NB4 (cell line): ENCODE results near the gene ATAD1.

Experiments used
- DNase-seq: peaks from one replicate; pipeline ENCODE4 v3.0.0; 2010; ENCODE audit warnings: low read depth
- H3K4me3 ChIP-seq: one replicate; pipeline ENCODE4 v1.5.1; 2011; ENCODE audit warnings: mild to moderate bottlenecking, low read depth, low read length, moderate library complexity
- CTCF ChIP-seq: IDR thresholded peaks from one replicate; pipeline ENCODE4 v1.5.1; 2012; ENCODE audit warnings: low read depth, low read length
- MAX ChIP-seq: IDR thresholded peaks from 2 replicates; pipeline ENCODE4 v1.6.1; 2011; ENCODE audit warnings: low read depth, low read length
- MYC ChIP-seq: IDR thresholded peaks from 2 replicates; pipeline ENCODE4 v1.6.1; 2011; ENCODE audit warnings: low read depth, low read length
- POLR2A ChIP-seq: IDR thresholded peaks from 2 replicates; pipeline ENCODE4 v1.6.1; 2011; ENCODE audit warnings: mild to moderate bottlenecking; ENCODE audit not compliant: insufficient read length; ENCODE audit errors: extremely low read depth

ATAD1 gene

GRCh38 chr10:87722716-87723115 lies 95.3 kb downstream of the ATAD1 start:
- no peak overlapping the region for H3K4me3 ChIP-seq
- TF ChIP-seq MAX (no peak), CTCF (no peak), POLR2A (no peak), MYC (no peak)
- DNase-seq, result no peak

- no peak for DNase-seq
- no peak overlapping the region for H3K4me3 ChIP-seq
- no peak for TF ChIP-seq MAX
- TF ChIP-seq CTCF, result no peak
- TF ChIP-seq MYC, result no peak
- no peak for TF ChIP-seq POLR2A
These were observed 96.2 kb downstream of the ATAD1 start for GRCh38 chr10:87721781-87722180.

- TF ChIP-seq MAX (no peak), CTCF (no peak), POLR2A (no peak), MYC (no peak)
- no peak overlapping the region for H3K4me3 ChIP-seq
- DNase-seq, result no peak
These were observed 97.4 kb downstream of the ATAD1 start for GRCh38 chr10:87720665-87721064.

GRCh38 chr10:87716348-87716670 lies 101.7 kb downstream of the ATAD1 start:
- no peak for TF ChIP-seq CTCF
- no peak for TF ChIP-seq POLR2A
- TF ChIP-seq MAX, result no peak
- no peak for TF ChIP-seq MYC
- H3K4me3 ChIP-seq, result no peak overlapping the region
- no peak for DNase-seq

- TF ChIP-seq MYC, result no peak
- no peak for TF ChIP-seq POLR2A
- TF ChIP-seq CTCF, result no peak
- no peak for TF ChIP-seq MAX
- H3K4me3 ChIP-seq, result no peak overlapping the region
- DNase-seq, result no peak
These were observed 102.3 kb downstream of the ATAD1 start for GRCh38 chr10:87715552-87716347.
